ENCODE data around the gene ITPK1. TPM values are rescaled to one million over a fixed set of nuclear protein-coding genes. Genes with fewer than 3 reads are reported as not detected.
"Not testable (repeated sequence)": the region's sequence is repeated elsewhere in the genome, so short reads cannot be mapped to it uniquely, and the experiment has no call there.

Gene ITPK1
- total RNA-seq, 3 donors from 2014 or later: 27.8 to 91.7 (median 42.9) TPM

DNA sequence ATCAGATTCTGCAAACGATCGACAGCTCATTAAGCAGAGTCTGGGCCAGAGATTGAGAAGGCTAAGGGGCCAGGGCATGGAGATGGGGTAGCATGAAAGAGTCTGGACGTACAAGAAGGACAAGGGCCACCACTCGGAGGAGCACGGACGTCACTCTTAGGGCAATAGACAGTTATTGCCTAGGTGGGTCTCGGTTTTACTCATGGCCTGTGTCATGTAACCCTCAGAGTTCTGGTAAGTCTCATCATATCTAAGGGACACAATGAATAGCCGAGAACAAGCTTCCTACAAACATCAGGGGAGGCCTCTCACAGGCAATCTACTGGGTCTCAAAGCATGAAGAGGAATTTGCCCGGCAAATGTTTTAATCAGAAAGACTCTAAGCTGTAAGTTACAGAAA, 30.4 kb upstream of the ITPK1 start:
- no peaks in the 10 kb centered on the region for H3K36me3 ChIP-seq
- no peaks in the 10 kb centered on the region for H3K9me3 ChIP-seq
- no peak overlapping the region for H3K27ac ChIP-seq
- TF ChIP-seq, protein P1, sequence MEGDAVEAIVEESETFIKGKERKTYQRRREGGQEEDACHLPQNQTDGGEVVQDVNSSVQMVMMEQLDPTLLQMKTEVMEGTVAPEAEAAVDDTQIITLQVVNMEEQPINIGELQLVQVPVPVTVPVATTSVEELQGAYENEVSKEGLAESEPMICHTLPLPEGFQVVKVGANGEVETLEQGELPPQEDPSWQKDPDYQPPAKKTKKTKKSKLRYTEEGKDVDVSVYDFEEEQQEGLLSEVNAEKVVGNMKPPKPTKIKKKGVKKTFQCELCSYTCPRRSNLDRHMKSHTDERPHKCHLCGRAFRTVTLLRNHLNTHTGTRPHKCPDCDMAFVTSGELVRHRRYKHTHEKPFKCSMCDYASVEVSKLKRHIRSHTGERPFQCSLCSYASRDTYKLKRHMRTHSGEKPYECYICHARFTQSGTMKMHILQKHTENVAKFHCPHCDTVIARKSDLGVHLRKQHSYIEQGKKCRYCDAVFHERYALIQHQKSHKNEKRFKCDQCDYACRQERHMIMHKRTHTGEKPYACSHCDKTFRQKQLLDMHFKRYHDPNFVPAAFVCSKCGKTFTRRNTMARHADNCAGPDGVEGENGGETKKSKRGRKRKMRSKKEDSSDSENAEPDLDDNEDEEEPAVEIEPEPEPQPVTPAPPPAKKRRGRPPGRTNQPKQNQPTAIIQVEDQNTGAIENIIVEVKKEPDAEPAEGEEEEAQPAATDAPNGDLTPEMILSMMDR (IDR thresholded peaks at IDR 0.05): no peak
- TF ChIP-seq POLR2A (IDR thresholded peaks at IDR 0.05) (no peak), POLR2AphosphoS5 (IDR thresholded peaks at IDR 0.05) (no peak)
- no peak for DNase-seq (ENCODE audit: low spot score in 2 of 2)
- intact Hi-C loops (cut with DNase I; ENCODE audit: low total_unique reads): no loop called here
- no peaks in the 10 kb centered on the region for H3K27me3 ChIP-seq
- H3K4me1 ChIP-seq: no peaks in the 10 kb centered on the region
- no peak overlapping the region for H3K4me3 ChIP-seq

DNA sequence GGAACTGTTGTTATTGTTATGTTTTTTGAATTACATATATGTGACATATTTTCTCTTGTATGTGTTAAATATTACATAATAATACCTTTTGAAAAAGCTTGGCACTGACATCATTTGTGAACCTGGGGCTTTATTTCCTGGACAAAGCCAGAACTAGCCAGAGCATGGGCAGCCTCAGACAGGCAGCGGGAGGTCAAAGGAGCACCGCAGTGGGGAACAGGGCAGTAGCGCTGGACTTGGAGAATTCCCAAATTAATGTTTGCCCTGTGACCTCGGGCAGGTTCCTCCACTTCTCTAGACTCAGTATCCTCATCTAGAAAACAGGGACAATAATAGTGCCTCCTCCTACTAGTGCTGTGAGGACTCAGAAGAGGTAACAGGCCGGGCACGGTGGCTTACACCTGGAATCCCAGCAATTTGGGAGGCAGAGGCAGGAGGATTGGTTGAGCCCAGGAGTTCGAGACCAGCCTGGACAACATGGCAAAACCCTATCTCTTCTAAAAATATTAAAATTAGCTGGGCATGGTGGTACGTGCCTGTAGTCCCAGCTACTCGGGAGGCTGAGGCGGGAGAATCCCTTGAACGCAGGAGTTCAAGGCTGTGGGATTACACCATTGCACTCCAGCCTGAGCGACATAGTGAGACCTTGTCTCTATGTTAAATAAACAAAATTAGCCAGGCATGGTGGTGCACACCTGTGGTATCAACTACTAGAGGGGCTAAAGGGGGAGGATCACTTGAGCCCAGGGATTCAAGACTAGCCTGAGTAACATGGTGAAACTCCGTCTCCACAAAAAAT, 27.3 kb upstream of the ITPK1 start:
- Histone ChIP-seq H3K4me3 (no peak overlapping the region), H3K4me1 (no peaks in the 10 kb centered on the region), H3K36me3 (no peaks in the 10 kb centered on the region), H3K9me3 (no peaks in the 10 kb centered on the region), H3K27ac (no peak overlapping the region), H3K27me3 (no peaks in the 10 kb centered on the region)
- DNase-seq (ENCODE audit: low spot score in 2 of 2): no peak
- TF ChIP-seq POLR2A (IDR thresholded peaks at IDR 0.05): no peak
- TF ChIP-seq, protein P1 (IDR thresholded peaks at IDR 0.05): no peak
- TF ChIP-seq POLR2AphosphoS5 (IDR thresholded peaks at IDR 0.05): no peak
- intact Hi-C loops (cut with DNase I; ENCODE audit: low total_unique reads): no loop called here

DNA sequence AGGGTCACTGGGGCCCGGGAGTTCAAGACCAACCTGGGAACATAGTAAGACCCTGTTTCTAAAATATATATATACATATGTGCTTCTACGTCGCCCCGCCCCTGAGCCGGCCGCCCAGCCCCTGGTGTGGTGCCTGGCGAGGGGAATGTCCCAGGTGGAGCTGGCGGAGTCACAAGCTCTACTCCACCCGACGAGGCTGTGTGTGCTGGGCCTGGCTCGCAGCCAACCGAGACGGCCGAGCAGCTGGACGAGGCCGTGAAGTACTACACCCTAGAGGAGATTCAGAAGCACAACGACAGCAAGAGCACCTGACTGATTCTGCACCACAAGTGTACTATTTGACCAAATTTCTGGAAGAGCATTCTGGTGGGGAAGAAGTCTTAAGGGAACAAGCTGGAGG, 22.1 kb upstream of the ITPK1 start:
- Histone ChIP-seq H3K27me3 (no peaks in the 10 kb centered on the region), H3K9me3 (no peaks in the 10 kb centered on the region), H3K4me3 (no peak overlapping the region), H3K4me1 (no peaks in the 10 kb centered on the region), H3K27ac (no peak overlapping the region), H3K36me3 (no peaks in the 10 kb centered on the region)
- intact Hi-C loops (cut with DNase I; ENCODE audit: low total_unique reads): loop anchor here (2.0 kb wide), 1 partner anchor 65 kb away; no protein-coding TSS in a partner anchor
- TF ChIP-seq POLR2AphosphoS5 (IDR thresholded peaks at IDR 0.05): no peak
- no peak for TF ChIP-seq POLR2A (IDR thresholded peaks at IDR 0.05)
- TF ChIP-seq, protein P1 (IDR thresholded peaks at IDR 0.05): no peak
- DNase-seq (ENCODE audit: low spot score in 2 of 2): peak in 1 of 2 donors; percentile 70

DNA sequence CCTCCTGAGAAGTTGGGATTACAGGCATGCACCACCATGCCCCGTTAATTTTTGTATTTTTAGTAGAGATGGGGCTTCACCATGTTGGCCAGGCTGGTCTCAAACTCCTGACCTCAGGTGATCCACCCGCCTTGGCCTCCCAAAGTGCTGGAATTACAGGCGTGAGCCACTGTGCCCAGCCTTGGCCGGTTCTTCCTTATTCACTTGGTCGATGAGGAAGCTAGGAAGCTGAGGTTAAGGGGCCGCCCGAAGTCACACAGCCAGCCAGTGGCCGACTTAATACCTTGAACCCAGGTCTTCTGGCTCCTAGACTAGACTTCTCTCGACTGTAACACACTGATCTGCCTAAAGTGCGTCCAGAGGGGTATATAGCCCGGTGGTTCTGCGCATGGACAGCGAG, 20.8 kb upstream of the ITPK1 start:
- H3K27ac ChIP-seq; H3K4me3 ChIP-seq; H3K9me3 ChIP-seq; DNase-seq (ENCODE audit: low spot score in 2 of 2); H3K27me3 ChIP-seq; intact Hi-C loops (cut with DNase I; ENCODE audit: low total_unique reads); H3K4me1 ChIP-seq; H3K36me3 ChIP-seq: not testable (repeated sequence)

DNA sequence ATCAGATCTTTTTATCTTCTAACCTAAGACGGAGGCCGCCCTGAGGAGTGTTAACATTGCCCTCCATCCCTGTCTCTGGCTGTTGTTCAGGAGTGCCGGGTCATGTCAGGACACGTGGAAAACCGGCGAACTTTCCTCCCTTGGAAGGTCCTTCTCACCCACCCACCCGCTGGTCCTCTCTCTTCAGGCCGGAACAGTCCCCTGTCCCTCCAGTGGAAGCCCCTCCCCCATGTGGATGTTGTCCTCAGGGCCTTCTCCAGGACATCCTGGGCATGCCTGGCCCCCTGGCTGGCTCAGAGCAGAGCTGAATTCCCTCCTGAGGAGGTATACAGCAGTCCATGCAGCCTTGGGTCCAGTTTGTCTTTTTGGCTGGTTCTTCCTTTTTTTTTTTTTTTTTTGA, 20.3 kb upstream of the ITPK1 start:
- TF ChIP-seq POLR2AphosphoS5 (IDR thresholded peaks at IDR 0.05): no peak
- TF ChIP-seq, protein P1 (IDR thresholded peaks at IDR 0.05): no peak
- no peak for TF ChIP-seq POLR2A (IDR thresholded peaks at IDR 0.05)
- H3K27me3 ChIP-seq: no peaks in the 10 kb centered on the region
- intact Hi-C loops (cut with DNase I; ENCODE audit: low total_unique reads): no loop called here
- H3K4me3 ChIP-seq: no peak overlapping the region
- no peaks in the 10 kb centered on the region for H3K4me1 ChIP-seq
- DNase-seq (ENCODE audit: low spot score in 2 of 2): no peak
- no peaks in the 10 kb centered on the region for H3K9me3 ChIP-seq
- peak overlapping the region; percentile 41 to 48 for H3K27ac ChIP-seq
- no peaks in the 10 kb centered on the region for H3K36me3 ChIP-seq

Data from breast epithelium (tissue), 4 donors.